GM21737 (cell line): ENCODE results near the gene OR56A5.
"Not testable (repeated sequence)": the region's sequence is repeated elsewhere in the genome, so short reads cannot be mapped to it uniquely, and the experiment has no call there.

ENCODE experiments used
- ATAC-seq: cut with Tn5 transposase; IDR thresholded peaks from one replicate; pipeline ENCODE4 v1.9.1; 2021; ENCODE audit warnings: mild to moderate bottlenecking, moderate library complexity; ENCODE audit not compliant: unreplicated experiment

Gene OR56A5, protein sequence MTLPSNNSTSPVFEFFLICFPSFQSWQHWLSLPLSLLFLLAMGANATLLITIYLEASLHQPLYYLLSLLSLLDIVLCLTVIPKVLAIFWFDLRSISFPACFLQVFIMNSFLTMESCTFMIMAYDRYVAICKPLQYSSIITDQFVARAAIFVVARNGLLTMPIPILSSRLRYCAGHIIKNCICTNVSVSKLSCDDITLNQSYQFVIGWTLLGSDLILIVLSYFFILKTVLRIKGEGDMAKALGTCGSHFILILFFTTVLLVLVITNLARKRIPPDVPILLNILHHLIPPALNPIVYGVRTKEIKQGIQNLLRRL

DNA sequence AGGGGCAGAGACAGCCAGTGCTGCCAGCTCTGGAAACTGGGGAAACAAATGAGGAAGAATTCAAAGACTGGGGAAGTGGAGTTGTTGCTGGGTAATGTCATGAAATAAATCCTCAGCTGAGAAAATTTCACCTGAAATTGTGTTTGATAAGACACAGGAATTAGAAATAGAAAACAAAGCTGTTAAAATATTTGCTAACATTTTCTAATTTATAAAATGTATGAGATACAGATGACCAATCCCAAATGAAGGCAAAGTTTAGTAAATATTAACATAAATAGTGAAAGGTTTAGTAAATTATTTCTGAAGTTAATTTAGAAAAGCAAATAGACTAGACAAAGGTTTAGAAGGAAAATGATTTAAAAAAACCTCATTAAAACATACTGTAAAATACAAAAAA lies at the start of gene OR56A5:
TSS of gene OR56A5 (minus strand) at position 101 of the 400 bp plus-strand sequence. CDS start at position 101, 0 bp downstream.
- no peak for ATAC-seq

DNA sequence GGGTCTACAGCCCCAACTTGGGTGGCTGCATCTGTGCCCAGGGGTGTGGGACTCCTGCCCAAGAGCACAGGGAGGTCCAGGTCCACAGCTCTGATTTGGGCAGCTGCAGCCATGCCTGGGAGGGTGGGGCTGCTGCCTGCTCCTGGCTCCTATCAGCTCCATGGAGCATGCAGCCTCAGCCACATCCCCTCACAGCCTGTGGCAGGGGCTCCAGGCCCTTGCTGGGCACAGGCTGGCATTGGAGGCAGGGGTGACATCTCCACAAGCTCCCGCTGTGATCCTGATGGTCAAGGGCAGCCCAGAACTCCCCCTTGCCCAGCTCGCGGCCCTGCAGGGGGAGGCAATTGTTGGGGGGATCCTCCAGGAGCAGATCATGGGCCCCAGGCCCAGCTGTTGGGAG lies 44.7 kb upstream of the OR56A5 start:
- ATAC-seq: no peak

DNA sequence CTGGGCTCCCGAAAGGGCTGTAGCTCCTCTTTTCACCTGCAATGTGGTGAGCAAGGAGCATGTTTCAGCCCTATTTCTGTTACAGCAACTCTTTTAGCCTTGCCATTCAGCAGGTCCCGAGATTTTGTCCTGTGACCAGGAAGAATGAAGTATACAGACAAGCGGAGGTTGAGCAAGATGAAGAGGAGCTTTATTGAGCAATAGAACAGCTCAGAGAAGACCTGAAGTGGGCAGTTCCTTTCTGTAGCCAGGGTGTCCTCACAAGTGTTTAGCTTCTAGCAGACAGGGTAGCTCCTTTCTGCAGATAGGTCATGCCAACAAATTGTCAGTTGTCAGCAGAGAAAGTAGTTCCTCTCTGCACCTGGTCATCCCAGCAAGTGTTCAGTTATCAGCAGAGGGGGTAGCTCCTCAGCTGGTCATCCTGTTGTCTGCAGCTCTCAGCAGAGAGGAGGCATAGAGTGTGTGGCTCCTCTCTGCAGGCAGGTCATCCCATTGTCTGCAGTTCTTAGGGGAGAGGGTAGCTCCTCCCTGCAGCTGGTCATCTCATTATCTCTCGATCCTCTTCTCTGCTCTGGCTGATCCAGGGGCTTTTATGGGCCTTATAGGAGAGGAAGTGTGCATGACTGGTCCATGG lies 43.9 kb upstream of the OR56A5 start:
- ATAC-seq: no peak

DNA sequence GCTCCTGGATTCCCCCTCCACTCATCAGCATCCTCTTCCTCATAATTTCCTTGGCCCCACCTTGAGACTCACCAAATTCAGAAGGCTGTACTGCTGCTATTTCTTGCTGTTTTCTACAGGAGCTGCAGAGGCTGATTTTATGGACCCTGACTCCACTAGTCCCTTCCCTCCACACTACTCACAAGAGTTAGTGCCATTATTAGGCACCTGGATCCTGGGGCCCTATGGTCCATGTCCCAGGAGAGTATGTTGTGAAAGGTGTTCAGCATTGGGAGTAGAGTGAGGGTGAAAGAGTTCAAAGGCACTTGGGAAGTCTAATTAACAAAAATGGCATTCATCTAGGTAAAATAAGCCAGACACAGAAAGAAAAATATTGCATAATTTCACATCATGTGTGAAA lies 38.6 kb upstream of the OR56A5 start, which contains the start of gene OR56A4:
TSS of gene OR56A4 (minus strand) at position 101 of the 400 bp plus-strand sequence. CDS start 3,954 bp downstream, outside the sequence.
- no peak for ATAC-seq

DNA sequence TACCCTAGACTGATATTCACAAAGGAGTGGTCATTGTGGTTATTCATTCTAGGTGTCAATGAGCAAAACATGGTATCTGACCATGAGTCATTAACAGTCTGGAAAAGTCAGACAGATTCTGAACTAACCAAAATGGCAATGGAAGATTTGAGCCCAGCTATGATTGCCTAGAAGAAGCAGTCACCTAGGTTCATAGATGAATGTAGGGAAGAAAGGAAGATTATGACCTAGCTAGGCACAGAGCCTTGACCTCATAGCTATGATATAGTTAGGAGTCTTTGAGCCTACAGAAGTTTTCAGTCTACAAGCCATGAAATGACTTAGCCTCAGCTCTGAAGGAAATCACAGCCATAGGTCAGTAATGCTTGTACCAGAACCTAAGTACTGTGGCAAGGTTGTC lies 38.1 kb upstream of the OR56A5 start:
- ATAC-seq: no peak

DNA sequence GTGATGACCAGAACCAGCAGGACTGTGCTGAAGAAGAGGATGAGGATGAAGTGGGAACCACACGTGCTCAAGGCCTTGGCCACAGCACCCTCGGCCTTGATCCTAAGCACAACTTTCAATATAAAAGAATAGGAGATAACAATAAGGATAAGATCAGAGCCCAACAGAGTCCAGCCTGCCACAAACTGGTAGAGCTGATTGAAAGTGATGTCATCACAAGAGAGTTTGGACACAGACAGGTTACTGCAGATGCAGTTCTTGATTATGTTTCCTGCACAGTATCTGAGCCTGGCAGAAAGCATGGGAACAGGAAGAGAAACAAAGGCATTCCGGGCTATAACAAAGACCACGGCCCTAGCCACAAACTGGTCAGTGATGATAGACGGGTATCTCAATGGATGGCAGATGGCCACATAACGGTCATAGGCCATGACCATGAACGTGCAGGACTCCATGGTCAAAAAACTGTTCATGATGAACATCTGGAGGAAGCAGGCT lies 34.0 kb upstream of the OR56A5 start:
- no peak for ATAC-seq

DNA sequence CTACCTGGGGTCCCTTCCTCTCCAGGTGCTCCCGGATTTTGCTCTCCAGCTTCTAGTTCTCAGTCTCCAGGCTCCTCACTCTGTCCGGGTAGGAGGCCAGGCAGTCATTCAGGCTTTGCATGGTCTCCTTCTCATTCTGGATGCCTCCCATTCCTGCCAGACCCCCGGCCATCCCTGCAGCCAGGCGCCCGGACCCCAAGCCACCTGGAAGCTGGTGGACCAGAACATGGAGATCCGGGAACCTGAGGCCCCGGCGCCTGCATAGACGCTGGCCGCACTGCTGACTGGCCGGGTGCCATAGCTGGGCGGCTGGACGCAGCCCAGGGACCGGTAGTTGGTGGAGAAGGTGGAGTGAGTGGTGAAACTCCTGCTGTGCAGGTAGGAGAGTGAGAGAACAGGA lies 26.5 kb upstream of the OR56A5 start:
- ATAC-seq: no peak

DNA sequence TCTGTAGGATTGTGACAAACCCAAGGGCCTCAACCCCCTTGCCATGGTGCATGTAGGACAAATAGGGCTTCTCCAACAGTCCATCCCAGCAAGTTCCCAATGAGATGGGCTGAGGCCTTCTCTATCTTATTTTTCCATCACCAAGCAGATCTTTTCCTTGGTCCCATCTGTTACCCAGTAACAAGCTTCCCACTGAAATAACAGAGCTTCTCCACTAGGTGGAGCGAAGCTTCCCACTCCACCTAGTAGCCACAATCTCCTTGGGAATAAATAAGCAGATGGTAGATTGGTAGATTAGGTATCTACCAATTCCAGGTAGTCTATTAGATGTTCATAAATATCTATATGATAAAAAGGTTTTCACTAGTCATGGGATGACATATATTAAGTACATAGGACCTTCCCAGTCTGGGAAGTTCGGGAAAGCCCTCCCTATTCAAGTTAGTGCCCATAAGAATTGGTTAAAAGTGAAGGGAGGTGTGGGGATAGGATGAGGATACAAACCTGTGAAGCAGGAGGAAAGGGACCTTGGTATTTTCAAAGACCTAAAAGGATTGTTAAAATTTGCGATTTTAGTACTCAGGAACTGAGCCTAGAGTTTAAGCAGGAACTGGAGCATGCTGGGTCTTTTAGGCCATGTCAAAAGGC lies 24.4 kb upstream of the OR56A5 start:
- no peak for ATAC-seq

DNA sequence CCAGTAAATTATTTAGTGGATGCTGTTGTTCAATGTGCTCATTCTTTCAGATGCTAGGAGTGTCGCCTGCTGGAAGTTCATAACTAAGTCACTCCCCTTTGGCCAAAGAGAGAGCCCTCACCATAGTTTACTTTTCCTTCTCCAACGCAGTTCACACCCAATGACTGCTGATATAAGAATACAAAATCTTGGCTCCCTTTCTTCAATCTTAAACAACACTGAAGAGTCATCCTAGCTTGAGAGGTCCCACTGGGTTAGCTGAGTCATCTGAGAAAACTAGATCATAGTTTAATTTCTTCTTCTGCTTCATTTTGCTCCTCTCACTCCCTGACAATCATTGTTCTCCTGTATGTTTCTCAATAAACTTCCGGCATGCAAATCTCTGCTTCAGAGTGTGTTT lies 23.9 kb upstream of the OR56A5 start:
- ATAC-seq: no peak

DNA sequence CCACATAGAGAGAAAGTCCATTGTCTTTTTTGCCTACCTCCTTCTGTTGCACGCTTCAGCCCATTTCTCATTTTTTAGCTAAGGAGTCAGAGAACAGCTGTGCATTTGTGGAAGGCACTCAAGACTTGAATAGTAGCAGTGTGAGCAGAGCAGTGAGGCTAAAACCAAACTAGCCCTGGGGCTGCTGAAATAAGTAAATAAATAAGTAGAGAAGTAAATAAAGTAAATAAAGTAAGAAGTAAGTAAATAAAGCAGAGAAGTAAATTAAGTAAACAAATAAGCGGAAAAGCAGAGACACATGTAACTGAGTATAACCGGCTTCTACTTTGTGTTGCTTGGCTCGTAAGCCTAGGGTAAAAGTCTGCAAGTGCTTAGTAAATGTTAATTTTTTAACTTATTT lies 20.9 kb upstream of the OR56A5 start:
- ATAC-seq: no peak

DNA sequence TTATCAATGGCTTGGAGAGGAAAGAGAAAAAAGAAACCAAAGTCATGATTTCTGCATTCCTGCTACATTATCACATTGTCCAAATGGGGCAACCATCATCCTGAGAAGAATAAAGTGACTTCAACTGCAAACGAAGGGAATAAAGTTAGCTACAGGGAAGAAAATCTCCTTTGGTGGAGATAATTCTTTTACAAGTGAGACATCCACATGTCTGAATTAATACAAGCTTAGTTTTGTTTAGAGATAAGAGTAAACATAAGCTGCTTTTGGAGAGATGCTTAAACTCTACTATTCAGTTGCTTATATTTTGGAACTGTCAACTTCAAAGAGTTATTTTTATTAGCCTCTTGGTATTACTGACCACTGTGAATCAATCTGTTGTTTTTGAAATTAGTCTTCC lies 18.6 kb upstream of the OR56A5 start, which contains the start of gene OR52L1:
TSS of gene OR52L1 (minus strand) at position 101 of the 400 bp plus-strand sequence. CDS start at position 46, 55 bp downstream.
- no peak for ATAC-seq

DNA sequence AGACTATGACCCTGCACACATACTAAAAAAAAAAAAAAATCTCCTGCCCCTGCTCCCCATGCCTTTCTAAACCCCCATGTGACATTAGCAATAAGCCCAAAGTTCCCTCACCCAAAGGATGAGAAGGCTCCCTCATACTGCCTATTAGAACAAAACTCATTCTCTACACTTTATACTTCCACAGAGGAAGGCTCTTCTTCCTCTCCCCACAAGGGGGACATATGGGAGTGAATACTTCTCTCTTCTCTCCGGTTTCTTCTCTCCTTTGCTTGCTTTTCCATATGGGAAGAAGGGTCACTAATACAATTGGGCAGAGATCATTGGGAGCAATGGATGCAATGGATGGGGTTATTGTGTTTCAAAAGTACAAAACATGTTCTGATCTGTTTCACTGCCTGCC lies 15.1 kb upstream of the OR56A5 start:
- no peak for ATAC-seq

DNA sequence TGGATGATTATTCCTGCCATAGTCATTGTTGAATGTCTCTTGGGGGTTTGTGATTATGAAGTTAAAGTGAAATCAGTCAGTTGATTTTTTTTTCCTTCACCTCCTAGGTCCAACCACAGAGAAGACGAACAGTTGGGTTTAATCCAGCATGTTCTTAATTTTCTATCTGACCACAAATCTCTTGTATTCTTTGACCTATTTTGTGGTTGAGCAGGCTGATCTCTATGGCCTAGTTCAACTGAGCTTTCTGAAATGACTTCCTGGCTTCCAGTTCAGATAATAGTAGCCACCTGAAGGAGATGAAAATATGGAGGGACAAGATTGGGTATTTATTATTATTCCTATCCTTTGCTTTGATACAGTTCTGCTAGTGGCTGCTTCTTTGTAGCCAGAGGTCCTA lies 5.2 kb upstream of the OR56A5 start:
- ATAC-seq: no peak

DNA sequence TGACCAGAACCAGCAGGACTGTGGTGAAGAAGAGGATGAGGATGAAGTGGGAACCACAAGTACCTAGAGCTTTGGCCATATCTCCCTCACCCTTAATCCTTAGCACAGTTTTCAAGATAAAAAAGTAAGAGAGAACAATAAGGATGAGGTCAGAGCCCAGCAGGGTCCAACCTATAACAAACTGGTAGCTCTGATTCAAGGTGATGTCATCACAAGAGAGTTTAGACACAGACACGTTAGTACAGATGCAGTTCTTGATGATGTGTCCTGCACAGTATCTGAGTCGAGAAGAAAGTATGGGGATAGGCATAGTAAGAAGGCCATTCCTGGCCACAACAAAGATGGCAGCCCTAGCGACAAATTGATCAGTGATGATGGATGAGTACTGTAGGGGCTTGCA lies 586 bp downstream of the OR56A5 start:
- no peak for ATAC-seq

DNA sequence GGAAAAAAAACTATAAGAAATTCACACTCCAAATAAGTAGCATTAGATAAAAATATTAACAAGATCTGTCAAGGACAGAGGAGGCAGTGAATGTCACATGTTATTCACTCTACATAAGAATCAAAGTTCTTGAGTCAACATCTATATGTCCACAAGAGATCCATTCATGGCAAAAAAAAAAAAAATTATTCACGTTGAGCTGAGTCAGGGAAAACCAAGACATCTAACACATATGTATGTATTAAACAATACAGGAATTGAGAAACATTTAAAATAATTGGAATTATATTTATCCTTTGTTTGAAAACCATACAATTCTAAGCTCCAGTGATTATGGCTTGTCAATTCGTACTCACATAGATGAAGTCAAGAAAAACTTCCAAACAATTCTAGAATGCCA lies 1.3 kb downstream of the OR56A5 start:
- no peak for ATAC-seq

DNA sequence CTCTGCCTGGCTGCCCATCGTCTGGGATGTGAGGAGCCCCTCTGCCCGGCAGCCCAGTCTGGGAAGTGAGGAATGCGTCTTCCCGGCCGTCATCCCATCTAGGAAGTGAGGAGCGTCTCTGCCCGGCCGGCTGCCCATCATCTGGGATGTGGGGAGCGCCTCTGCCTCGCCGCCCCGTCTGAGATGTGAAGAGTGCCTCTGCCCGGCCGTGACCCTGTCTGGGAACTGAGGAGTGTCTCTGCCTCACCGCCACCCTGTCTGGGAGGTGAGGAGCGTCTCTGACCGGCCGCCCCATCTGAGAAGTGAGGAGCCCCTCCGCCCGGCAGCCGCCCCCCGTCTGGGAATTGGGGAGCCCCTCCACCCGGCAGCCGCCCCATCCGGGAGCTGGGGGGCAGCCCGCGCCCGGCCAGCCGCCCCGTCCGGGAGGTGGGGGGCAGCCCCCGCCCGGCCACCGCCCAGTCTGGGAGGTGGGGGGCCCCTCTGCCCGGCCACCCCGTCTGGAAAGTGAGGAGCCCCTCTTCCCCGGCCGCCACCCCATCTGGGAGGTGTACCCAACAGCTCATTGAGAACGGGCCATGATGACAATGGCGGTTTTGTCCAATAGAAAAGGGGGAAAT lies 7.5 kb downstream of the OR56A5 start:
- not testable (repeated sequence) for ATAC-seq

DNA sequence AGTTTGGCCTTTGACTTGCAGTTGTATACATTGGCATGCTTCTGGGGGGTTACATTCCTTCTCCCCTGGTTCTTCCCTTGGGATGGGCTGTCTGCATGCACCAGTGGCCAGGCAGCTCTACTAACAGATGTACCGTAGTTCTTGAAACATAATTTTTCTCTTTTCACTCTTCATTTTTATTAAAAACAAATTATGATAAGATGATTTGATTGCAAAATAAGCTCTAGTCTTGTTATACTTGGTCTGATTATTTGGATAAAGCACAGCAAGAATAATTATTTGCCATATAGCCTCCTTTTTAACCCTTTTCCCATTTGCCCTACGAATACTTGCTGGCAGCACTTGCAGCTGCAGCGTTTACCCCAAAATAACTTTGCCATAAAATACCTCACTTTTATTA lies 12.7 kb downstream of the OR56A5 start:
- ATAC-seq: no peak

DNA sequence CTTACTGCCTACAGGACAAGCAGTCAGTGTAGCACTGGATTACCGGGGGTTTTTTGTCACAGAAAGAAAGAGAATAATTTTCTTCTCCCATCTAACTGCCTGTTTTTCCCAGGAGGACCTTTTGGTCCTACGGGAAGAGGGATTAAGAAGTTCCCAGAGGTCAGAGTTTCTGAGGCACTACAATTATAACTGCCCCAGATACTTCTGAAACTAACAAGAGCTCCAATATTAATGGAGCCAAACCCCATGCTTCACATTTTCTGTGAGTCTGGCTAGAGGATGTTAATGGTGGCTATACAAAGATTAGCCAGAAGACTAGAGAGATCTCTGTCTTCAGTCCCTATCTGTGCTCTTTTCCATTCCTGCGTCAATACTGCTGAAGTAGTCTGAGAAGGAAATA lies 26.3 kb downstream of the OR56A5 start, which contains the start of gene OR56A3:
TSS of gene OR56A3 (plus strand) at position 301 of the 400 bp plus-strand sequence. CDS start 5,096 bp downstream, outside the sequence.
- ATAC-seq: no peak

DNA sequence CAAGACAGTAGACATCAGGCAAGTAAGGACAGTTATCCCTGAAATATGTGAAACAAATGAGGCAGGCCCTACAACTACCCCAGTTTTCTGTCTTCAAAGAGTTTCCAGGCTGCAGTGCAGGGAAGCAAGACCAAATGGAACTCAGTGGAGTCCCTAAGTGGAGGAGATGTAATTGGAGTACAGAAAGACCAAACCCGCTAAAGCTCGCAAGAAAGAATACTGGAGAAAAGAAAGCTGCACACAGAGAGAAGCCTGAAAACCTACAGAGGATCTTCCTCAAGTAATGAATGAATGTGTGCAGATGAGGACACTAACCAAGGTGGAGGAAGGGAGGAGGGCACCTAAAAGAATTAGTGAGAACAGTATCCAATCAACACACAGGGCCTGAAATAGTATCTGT lies 27.5 kb downstream of the OR56A5 start:
- no peak for ATAC-seq

DNA sequence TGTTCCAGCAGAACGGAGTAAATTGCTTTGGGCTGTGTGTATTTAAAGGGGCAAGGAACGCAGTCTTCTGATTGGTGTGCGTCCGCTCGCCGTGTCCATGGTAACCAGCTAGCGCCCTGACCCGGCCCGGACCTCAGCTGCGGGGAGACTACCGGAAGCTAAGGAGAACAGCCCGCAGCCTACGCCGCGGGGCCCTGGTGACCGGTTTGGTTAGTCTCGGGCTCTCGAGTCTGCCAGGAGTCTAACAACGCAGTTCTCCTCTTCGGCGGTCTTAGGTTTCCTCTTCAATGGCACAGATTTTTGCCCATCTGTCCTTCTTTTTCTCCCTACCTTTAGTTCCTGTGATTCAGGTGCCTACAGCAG lies 29.7 kb downstream of the OR56A5 start:
- no peak for ATAC-seq

DNA sequence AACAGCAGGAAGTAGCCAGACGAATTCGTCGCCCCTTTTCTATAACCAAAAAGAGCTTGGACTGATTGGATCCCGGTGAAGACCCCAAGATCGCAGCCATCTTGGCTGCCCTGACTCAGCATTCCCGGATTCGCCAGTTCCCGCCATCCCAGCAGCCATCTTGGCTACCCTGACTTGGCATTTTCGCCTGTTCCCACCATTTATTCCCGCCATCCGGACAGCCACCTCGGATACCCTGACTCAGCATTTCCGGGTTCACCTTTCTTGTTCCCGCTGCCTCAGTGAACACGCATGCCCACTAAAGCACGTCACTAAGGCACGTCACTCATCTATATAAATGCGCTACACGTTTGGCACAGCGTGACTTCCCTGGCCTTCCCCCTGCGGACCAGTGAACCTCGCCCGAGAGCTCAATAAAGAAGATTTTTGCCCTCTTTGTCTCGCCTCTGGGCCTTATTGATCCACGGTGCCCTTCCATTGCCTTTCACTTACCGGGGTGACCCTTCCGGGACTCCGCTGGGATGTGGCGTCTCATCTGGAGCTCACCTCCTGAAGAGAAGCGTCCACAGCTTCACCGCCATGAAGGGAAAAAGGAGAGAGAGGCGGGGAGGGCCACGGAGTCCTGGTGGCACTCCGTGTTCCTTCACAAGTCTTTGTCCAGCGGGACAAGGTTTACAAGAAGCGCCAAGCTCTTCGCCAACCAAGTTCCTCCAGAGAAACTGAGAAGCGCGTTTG lies 30.3 kb downstream of the OR56A5 start:
- no peak for ATAC-seq
